GM21737 (cell line): ENCODE measurements around the gene ACKR2.
A peak's percentile ranks its signal among the peaks of the same experiment; 100 is the strongest.

ENCODE experiments used
- ATAC-seq: cut with Tn5 transposase; IDR thresholded peaks from one replicate; pipeline ENCODE4 v1.9.1; 2021; ENCODE audit warnings: mild to moderate bottlenecking, moderate library complexity; ENCODE audit not compliant: unreplicated experiment

The ACKR2 gene, protein sequence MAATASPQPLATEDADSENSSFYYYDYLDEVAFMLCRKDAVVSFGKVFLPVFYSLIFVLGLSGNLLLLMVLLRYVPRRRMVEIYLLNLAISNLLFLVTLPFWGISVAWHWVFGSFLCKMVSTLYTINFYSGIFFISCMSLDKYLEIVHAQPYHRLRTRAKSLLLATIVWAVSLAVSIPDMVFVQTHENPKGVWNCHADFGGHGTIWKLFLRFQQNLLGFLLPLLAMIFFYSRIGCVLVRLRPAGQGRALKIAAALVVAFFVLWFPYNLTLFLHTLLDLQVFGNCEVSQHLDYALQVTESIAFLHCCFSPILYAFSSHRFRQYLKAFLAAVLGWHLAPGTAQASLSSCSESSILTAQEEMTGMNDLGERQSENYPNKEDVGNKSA

DNA sequence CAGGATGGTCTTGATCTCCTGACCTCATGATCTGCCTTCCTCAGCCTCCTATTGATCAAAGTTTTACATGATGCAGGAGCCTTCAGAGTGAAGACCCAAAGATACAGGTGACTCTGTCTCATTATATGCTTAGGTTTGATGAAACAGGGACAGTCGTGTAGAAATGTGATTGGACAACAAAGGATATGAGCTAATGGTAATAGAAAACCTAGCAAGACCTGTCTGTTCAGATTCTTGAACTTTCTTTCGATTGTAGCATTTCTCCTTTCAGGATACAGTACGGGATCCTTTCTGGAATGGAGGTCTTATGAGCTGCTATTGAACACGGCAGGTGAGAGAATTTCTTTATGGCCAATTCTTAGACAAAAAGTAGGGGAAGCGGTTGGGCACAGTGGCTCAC, at the start of gene ACKR2:
Gene ACKR2 (plus strand): TSS at position 244 of the 400 bp plus-strand sequence. CDS start 55,058 bp downstream, outside the sequence.
- no peak for ATAC-seq

DNA sequence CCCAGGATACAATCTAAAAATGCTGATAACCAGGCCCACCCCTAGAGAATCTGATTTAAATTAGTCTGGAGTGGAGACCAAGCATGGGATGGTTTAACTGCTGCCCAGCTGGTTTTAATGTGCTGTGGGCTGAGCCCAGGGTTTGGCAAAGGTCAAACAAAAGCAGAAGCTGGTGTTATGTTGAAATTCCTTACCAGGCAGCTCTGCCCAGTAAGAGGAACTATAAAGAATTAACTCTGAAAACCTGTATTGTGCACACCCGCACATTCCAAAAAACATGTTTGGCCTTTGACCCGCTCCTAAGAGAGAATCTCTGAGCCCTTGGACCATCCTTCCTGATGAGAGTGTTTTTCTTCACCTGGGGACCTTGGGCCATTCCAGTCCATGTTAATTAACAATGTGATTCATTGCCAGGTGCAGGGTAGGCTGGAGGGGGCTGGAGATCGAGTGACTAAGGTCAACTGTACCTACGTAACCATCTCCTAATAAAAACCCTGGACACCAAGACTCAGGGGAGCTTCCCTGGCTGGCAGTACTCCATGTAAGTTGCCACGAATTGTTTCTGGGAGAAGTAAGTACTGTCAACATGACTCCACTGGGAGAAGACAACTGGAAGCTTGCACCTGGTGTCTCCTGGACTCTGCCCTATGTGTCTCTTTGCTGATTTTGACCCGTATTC, 47.1 kb upstream of the ACKR2 start:
- ATAC-seq = no peak

DNA sequence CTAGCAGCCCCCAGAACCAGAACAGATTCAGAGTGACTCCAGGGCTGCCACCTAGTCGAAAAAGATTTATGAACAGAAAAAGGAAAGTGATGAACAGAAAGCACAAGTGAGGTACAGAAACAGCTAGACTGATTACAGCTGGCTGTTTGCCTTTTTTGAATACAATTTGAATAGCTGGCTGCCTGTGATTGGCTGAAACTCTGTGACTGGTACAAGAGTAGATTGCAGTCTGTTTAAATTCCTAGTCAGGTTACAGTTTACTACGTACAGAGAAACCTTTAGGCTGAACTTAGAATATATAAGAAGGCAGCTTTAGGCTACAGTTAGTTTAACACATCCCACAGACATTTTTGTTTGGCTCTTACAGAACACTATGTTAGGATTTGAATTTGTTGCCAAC, 46.2 kb upstream of the ACKR2 start:
- no peak for ATAC-seq

DNA sequence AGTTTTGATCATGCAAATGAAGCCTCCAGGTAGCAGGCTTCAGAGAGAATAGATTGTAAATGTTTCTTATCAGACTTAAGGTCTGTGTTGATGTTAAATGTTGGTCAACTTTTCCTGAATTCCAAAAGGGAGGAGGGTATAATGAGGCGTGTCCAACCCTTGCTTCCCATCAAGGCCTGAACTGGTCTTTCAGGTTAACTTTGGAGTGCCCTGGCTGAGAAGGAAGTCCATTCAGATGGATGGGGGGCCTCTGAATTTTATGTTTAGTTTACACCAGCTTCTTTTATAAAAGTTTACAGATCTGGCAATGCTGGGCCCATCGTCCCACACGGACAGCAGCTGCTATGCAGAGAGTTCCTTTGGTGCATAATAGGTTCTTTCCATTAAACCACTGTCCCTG, 45.1 kb upstream of the ACKR2 start:
- no peak for ATAC-seq

DNA sequence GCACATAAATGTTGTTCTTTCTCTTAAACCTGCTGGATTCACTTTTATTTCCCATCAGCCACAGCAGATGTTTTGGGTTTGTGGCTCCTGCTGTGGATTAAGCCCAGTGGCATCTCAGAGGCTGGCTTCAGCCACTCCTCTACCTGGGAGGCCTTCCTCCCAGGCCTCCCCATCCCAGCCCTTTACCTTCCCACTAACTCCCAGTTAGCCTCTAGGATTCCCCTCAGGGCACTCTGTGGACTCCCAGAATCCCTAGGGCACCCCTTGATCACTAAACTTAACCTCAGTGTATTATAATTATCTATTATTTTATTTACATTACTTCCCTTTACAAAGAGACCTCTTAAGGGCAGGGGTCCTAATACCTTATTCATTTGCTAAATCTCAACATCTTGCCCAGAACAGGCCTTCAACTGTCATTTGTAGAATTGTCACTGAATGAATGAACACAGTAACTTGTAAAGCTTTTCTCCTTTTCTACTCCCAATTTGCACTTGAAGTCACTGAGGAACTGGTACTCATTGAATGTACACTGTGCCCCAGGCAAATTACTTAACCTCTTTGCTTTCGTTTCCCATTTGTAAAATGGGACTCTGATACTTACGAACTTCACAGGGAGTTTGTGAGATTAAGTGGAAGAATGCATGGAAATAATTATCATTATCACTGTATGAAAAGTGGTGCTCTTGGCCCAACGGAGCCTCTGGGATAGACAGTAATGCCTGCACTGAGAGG, 44.5 kb upstream of the ACKR2 start:
- no peak for ATAC-seq

DNA sequence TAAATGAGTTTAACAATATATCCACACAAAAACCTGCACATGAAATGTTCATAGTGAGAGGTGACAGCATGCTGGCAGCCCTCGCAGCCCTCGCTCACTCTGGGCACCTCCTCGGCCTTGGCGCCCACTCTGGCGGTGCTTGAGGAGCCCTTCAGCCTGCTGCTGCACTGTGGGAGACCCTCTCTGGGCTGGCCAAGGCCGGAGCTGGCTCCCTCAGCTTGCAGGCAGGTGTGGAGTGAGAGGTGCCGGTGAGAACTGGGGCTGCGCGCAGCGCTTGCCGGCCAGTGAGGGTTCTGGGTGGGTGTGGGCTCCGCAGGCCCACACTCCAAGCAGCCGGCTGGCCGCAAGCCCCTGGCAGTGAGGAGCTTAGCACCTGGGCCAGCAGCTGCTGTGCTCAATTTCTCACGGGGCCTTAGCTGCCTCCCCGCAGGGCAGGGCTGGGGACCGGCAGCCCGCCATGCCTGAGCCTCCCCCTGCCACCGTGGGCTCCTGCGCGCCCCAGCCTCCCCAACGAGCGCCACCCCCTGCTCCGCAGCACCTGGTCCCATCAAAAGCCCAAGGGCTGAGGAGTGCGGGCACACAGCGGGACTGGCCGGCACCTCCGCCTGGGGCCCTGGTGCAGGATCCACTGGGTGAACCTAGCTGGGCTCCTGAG, 39.6 kb upstream of the ACKR2 start:
- no peak for ATAC-seq

DNA sequence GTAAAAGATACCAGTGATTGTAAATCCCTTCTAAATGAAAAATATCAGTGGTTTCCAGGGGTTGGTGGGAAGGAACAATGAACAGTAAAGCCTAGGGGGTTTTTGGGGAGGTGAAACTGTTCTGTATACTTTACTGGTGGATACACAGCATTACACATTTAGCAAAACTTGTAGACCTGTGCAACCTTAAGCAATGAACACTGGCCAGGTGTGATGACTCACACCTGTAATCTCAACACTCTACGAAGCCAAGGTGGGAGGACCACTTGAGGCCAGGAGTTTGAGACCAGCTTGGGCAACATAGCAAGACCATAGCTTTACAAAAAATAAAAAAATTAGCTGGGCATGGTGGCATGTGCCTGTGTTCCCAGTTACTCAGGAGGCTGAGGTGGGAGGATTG, 38.0 kb upstream of the ACKR2 start:
- ATAC-seq = no peak

DNA sequence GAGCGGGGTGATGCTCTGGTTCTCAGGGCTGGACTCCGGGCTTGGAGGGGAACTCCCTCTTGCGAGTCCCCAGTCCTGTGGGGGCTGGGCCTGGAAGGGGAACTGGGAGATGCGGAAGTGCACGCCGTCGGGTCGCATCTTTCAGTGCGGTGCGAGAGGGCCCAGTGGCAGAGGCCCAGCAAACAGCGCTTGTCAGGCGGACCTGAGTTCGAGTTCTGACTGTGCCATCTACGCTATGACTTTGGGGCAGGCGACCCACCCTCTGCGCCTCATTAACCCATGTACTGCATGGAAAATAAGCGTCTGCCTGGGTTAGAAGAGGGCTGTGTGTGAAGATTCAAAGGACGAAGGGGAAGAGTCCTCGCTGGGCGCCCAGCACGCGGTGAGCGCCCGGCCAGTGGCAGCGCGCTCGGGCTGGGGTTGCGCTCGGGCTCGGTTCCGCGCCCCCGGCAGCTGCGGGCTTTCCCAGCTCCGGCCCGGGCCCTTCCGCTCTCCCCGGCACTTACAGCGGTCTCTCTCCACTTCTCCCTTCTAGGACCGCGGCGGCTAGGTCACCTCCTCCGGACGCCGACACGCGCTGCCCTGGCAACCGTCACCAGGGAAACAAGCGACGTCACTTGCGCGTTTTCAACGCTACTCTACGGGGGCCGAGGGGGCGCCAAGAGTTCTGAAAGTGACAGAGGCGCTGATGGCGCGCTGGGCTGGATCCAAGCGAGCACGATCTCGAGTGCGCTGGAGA, 36.4 kb upstream of the ACKR2 start, which contains the start of gene CCDC13:
Gene CCDC13 (minus strand): TSS at position 584 of the 739 bp plus-strand sequence. CDS start 14,908 bp downstream, outside the sequence.
- peak; percentile 96 for ATAC-seq

DNA sequence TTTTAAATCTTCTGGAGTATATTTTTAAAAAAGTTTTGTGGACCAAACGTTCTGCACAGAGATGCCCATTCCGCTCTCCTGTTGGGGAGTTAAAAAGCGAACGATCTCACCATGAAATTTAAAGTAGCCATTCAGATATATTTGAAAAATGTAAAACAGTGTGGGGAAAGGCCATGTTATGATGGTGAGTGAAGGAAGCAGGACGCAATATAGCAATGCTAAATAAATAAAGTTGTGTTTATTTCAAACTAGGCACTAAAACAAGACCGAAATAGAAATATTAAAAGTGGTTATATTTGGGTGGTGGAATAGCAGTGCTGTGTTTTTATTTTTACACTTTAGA, 35.9 kb upstream of the ACKR2 start:
- ATAC-seq = no peak

DNA sequence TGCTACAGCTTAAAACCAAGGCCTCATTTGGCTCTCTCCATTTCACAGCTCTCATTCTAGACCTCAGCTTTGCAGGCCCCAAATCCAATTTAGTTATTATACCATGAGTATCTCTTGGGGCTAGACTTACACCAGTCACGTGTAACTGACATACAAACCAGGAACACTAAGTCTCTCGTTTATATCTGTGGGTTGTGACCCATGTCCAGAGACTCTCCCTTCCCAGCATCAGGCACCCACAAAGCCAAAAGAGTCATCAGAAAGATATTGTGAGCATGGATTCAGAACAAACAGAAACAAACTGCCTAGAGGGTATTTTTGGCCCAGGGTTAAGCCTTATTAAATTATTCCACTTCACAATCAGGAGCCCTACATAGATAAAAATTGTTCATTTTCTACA, 30.6 kb upstream of the ACKR2 start:
- no peak for ATAC-seq

DNA sequence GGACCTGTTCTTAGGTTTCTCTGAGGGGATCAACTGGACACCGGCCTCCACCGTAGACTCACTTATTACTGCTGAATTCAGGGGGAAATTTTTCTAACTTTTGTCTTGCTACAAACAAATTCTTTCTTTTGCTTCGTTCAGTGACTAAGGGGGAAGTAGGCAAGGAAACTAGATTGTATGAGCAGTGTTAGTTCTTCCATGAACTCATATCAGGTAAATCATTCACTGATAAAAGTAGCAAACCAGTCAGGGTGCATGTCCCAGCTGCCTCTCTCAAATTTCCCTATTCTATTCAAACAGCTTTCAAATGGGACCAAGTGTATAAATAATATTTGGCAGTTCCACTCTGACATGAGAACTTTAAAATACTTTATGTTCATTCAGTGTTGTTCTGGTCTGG, 28.8 kb upstream of the ACKR2 start:
- ATAC-seq = no peak

DNA sequence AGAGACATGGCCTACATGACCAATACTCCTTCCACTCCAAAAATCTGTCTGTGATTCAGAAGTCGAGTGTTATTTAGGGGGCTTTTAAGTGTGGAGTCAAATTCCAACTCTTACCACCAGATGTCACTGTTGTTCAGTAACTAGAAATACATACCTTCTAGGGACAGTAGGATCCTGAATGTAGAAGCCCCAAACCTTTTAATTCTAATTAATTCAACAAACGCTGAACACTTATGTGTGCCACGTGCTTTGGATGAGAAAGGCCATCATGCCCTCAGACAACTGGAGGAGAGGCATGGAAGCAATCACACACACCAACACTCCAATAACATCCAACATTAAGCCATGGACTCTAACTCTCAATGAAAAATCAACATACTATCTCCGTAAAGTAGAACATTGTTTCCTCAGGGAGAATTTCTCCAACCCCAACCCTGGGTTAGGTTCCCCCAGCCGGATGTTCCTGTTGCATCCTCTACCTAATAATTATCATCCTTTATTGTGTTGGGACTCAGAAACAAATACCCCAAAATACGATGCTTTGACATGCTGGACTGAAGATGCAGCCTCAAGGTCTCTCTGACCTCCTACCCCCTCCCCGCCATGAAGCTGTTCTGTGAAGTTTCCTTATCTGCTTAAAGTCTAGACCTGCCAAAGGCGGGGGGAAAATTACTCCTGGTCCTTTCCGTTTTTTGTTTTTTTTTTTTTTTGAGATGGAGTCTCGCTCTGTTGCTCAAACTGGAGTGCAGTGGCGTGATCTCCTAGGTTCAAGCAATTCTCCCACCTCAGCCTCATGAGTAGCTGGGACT, 28.1 kb upstream of the ACKR2 start:
- ATAC-seq = peak; percentile 68

DNA sequence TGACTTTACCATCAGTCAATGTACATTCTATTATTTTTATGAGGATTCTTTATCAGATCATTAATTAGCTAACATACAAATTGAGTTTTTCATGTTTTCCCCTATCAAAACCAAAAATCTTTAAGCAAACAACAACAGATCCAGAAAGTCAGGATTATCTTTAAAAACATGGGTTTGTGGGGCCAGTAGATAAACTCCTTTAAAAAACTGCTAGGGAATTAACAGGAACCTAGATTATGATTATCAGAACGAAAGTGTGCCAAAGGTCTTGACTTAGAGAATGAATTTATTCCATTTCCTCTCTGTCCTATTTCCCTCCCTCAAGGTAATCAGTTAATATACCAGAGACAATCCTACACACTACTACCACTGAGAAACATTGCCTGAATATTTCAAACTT, 23.0 kb upstream of the ACKR2 start:
- ATAC-seq = no peak

DNA sequence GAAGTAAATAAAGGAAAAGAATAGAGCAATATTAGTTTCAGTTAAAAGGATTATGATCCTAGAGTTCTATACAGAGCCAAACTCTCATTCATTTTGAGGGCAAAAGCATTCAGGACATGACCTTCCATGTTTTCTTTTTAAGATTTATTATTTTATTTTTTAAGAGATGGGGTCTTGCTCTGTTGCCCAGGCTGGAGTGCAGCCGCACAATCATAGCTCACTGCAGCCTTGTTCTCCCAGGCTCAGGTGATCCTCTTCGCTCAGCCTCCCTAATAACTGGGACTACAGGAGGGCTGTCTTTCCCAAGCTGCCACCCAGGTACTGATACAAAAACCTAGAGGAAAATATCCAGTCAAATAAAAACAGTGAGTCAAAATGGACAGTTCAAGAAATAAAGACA, 22.6 kb upstream of the ACKR2 start:
- no peak for ATAC-seq

DNA sequence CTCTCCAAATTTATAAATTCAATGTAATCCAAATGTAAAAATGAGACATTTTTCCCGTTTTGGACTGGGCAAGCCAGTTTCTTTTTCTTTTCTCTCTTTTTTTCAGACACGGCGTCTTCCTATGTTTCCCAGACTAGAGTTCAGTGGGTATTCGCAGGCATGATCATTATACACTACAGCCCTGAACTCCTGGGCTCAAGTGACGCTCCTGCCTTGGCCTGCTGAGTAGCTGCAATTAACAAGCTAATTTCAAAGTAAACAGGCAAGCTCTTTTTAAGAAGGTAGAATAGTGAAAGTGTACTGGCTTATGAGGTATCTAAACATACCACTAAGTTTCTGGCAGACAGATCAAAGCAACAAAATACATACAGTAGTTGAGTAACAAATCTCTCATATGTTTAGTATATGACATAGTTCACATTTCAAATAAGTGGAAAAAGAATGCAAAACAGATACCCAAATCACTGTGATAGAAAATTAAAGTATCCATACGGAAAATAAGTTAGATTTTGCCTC, 18.5 kb upstream of the ACKR2 start:
- no peak for ATAC-seq

DNA sequence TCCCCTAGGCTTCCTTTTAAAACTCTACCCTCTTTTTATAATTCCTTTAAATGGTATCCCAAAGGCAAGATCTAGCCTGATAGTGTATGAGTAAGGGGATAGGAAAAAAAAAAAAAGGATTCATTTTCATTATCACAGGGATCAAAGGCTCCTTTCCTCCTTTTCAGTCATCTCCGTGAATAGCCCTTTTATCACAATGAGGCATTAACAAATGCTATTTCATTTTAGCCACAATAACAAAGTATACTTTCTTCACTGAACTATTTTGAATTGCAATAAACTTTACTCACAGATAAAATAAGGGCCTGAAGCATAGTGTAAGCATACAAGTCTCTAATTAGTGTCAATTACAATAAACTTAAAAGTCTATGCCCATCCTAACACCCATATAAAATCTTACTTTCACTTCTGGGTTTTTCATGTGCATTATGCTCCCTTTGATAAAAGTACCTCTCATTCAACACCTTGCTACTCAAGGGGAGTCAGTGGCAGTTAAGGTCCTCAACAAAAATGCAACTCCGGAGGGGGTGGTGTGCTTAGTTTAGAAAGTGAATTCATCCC, 13.5 kb upstream of the ACKR2 start:
- no peak for ATAC-seq

DNA sequence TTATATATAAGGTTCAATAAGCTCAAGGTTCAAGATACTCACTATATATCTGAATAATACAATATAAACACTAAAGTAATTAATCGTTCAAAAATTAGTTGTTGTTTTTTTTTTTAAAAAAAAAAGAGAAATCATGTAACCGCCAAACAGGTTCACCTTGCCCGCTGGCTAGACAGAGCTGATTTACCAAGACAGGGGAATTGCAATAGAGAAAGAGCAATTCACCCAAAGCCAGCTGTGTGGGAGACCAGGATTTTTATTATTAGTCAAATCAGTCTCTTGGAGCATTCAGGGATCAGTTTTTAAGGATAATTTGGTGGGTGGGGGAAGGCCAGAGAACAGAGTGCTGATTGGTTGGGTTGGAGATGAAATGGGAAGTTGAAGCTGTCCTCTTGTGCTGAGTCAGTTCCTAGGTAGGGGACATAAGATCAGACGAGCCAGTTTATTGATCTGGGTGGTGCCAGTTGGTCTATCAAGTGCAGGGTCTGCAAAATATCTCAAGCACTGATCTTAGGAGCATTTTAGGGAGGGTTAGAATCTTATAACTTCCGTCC, 12.8 kb upstream of the ACKR2 start:
- ATAC-seq = no peak

DNA sequence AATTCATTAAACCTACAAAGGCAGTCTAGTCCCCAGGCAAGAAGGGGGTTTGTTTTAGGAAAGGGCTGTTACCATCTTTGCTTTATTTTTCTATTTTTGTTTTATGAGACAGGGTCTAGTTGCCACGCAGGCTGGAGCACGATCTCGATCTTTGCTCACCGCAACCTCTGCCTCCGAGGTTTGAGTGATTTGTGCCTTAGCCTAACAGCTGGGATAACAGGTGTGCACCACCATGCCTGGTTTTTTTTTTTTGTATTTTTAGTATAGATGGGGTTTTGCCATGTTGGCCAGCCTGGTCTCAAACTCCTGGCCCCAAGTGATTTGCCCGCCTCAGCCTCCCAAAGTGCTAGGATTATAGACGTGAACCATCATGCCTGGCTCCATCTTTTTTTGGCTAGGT, 9.9 kb upstream of the ACKR2 start:
- no peak for ATAC-seq

DNA sequence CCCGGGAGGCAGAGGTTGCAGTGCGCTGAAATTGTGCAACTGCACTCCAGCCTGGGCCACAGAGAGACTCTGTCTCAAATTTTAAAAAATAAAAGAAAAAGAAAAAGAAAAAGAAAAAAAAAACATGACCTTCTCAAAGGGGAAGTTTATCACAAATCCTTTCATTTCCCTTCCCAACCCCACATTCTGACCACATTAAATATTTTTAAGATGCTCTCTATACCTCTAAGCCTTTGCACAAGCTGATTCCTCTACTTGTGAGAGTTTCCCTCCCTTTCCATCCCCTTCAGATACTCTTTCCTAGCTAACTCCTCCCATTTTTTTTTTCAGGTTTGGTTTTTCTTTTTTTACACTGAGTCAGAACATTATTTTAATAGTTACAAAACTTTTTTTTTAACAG, 9.0 kb upstream of the ACKR2 start:
- no peak for ATAC-seq
